Measurements from ENCODE around the gene EPB41L3.

GRCh38 chr18:5430131-5430530 lies 113.7 kb downstream of the EPB41L3 start:
- TF ChIP-seq POLR2A (IDR thresholded peaks at IDR 0.05) = no peak
- no peak for TF ChIP-seq CTCF (IDR thresholded peaks at IDR 0.05)
